Activated naive CD4-positive, alpha-beta T cell treated with anti-CD3 and anti-CD28 coated beads, Interleukin-2, amount 50 U/mL, for 16 hours (primary cell): Measurements from ENCODE around the gene GGCX.

Experiments used
- DNase-seq: peaks from one replicate; pipeline ENCODE4 v3.0.0-alpha.2; 2020

GGCX gene

DNA sequence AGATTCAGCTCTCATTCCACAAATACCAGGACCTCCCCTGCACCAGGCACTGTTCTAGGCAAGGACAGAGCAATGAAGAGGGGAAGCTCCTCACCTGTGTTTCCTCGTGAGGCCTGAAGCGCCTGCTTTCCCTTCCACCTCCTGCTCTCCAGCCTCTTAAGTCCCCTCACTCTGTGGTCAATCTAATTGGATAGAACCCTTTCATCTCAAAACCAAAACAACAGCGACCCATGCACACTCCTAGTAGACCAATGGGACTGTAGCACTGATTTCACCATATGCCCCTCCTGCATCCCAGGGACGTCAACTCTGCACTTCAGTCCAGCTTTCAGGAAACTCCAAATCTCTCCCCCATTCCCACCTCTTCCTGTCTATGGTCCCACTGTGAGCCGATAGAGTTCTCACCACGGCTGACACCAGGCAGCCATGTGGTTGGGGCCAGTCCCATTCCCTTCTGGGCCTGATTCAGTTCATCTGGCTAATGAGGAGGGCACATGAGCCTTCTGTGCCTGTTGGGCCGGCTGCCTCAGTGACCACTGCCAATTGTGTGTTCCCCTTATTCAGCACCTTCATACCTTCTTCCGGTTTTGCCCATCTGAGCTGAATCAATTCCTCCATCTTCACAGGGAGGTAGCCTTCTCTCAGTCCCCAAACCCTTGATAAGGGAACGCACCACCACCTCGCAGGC lies 55.6 kb downstream of the GGCX start:
- DNase-seq: no peak

DNA sequence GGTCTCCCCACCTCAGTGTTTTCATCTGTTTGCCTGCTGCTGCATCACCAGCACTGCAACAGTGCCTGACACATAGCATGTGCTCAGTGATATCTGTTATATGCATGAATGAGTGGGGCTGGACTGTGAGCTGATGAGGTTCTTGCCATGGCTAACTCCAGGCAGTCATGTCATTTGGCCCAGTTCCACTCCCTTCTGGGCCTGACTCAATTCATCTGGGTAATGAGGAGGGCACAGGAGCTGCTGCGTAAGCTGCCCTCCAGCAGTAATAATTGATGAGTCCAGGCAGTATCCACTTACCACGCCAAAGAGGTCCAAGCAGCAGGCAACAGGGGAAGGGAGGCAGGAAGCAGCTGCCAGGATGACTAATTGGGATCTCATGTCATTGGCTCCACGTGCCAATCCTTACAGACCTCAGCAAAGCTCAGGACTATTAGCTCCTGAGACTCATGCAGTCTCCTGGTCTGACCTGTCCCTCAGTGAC lies 56.5 kb downstream of the GGCX start:
- no peak for DNase-seq

DNA sequence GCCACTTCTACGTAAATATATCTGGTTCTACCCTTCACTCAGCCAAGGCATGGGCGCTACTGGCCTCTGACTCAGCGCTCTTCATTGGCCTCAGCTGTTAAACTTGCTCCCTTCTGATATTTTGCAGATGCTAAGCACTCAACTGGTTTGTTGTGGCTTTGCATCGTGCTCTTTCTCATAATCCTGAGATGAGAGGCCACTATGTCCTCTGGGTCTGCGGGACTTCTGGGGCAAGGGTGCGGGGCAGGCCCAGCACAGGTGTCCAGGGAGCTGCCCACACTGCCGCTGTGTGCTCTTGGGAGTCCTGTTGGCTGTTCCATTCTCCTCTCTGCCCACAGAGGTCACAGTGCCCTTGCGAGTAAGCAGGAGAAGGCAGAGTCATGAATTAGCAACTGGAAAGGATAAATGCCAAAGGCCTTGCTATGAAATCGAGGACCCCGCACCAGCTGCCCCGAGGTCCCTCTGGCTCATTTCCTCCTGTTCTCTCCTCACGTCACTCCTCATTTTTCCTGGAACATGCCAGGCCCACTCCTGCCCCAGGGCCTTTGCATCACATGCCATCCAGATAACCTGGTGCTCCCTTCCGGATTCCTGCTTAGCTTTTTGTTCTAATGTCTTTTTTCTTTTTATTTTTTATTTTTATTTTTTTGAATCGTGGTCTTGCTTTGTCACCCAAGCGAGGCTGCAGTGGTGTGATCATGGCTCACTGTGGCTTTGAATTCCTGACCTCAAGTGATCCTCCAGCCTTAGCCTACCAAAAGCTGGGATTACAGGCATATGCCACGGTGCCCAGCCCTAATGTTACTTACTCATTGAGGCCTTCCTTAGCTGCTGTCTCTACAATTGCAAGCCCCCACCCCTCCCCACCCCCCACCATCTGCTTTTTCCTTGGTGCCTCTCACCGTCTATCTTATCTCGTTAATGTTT lies 57.2 kb downstream of the GGCX start:
- no peak for DNase-seq

DNA sequence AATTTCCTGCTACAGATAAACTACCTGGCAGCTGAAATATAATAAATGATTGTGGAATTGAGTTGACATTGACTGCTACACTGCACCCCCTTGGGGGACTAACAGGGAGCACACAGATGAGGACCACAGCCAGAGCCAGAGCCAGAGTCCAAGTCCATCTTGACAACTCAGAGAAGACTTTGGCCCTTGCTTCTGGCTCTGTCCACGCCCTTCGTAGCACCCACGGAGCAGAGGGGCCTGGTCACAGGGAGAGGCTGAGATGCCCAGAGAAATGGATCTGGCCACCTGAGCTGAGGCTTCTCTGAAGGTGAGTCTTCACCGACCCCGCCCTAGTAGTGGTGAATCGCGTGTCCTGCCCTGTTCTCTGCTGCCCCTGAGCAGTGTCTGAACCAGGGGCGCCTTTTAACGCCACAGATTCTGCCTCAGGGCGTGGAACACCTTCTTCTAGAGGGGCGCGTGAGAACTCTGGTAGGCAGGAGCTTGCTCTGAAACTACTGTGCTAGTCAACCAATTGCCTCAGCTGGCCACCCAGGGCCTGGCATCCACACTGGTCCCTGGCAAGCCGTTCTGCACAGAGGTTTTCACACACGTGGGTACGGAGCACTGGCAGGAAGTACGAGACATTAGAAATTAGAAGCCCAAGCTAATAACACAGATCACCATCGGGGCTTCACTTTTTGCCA lies 58.0 kb downstream of the GGCX start:
- DNase-seq: no peak

DNA sequence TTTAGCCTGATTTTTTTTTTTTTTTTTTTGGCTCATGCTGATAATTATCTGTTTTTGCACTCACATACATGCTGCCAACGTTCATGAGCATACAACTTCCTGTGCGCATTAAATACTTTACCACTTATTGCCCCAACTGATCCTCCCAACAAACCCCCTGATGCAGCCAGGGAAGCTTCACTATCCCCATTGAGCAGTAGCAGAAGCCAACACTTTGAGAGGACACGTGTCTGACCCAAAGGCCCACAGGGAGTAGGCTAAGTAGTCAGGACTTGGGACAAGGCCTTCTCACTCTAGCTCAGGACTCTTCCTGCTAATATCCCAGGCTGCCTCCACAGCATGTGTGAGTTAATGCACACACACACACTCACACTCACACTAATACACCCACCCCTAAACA lies 58.6 kb downstream of the GGCX start:
- DNase-seq: no peak

DNA sequence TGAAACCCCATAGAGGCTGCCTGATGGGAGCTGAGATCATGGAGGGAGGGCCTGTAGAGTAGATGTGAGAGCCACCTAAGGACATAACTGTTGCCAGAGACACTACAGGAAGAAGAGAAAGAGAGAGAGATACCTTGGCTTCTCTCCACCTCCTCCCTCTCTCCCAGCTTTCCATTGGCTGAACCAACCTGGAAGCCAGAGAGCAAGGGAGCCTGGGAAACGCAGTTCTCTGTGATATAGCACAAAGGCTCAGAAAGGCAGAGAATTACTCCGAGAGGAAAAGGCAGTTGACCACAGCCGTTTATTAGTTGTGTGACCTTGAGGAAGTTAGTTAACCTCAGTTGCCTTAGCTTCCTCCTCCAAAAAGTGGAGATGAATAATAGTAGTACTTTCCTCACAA lies 60.0 kb downstream of the GGCX start:
- DNase-seq: no peak

DNA sequence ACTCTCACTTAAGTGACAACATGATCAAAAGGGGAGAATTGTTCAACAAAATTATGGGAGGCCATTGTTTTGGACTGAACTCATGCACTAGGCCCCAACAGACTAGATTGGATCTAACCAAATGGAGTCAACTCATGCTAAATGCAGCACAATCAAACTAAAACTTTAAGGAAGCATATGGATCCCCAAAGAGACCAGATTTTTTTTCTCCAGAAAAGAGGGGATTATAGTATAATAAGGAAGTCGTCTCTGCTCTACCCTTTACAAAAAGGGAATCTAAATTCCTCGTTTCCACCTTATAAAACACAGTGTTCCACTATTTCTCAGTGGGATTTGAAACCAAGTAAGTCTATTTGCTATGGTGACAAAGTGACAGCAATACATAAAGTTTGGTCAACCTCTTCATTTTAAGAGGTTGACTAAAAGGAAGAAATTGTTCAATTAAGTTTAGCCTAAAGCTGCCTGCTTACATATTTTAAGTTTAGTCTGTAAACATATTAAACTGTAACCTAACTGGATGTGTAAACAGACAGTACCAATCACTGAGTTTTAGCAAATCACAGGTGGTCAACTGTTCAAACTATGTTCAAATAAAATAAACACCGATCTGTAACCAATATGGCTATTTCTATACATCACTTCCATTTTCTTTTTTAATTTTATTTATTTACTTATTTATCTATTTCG lies 63.2 kb downstream of the GGCX start:
- no peak for DNase-seq

GRCh38 chr2:85496436-85496835 lies 64.9 kb downstream of the GGCX start:
- DNase-seq: no peak
